HG03565 (cell line): ENCODE measurements around the gene TM4SF18.

ENCODE experiments used
- ATAC-seq: cut with Tn5 transposase; IDR thresholded peaks from one replicate; pipeline ENCODE4 v1.9.1; 2021; ENCODE audit warnings: mild to moderate bottlenecking, moderate library complexity; ENCODE audit not compliant: unreplicated experiment

The TM4SF18 gene

GRCh38 chr3:149288655-149289054 lies 44.8 kb downstream of the TM4SF18 start:
- ATAC-seq: no peak

- ATAC-seq: no peak
Measured at GRCh38 chr3:149284034-149284433, 49.4 kb downstream of the TM4SF18 start.

- ATAC-seq: no peak
Measured at GRCh38 chr3:149283401-149283800, 50.0 kb downstream of the TM4SF18 start.

GRCh38 chr3:149282836-149283235 lies 50.6 kb downstream of the TM4SF18 start:
- ATAC-seq: no peak

- no peak for ATAC-seq
Measured at GRCh38 chr3:149282322-149282721, 51.1 kb downstream of the TM4SF18 start.

- ATAC-seq: no peak
Measured at GRCh38 chr3:149280671-149281349, 52.6 kb downstream of the TM4SF18 start.

- no peak for ATAC-seq
Measured at GRCh38 chr3:149278911-149279310, 54.5 kb downstream of the TM4SF18 start.

GRCh38 chr3:149277331-149277813 lies 56.1 kb downstream of the TM4SF18 start:
- peak; percentile 53 for ATAC-seq

- ATAC-seq: no peak
Measured at GRCh38 chr3:149276619-149277018, 56.8 kb downstream of the TM4SF18 start.

GRCh38 chr3:149274220-149274619 lies 59.2 kb downstream of the TM4SF18 start:
- no peak for ATAC-seq

- ATAC-seq: peak; percentile 64
Measured at GRCh38 chr3:149273096-149273751, 60.2 kb downstream of the TM4SF18 start.

- no peak for ATAC-seq
Measured at GRCh38 chr3:149271669-149272068, 61.8 kb downstream of the TM4SF18 start.

GRCh38 chr3:149270180-149270579 lies 63.3 kb downstream of the TM4SF18 start:
- no peak for ATAC-seq

- ATAC-seq: no peak
Measured at GRCh38 chr3:149269687-149270086, 63.7 kb downstream of the TM4SF18 start.
